ENCODE measurements around the gene NUBP2.

Gene NUBP2

DNA sequence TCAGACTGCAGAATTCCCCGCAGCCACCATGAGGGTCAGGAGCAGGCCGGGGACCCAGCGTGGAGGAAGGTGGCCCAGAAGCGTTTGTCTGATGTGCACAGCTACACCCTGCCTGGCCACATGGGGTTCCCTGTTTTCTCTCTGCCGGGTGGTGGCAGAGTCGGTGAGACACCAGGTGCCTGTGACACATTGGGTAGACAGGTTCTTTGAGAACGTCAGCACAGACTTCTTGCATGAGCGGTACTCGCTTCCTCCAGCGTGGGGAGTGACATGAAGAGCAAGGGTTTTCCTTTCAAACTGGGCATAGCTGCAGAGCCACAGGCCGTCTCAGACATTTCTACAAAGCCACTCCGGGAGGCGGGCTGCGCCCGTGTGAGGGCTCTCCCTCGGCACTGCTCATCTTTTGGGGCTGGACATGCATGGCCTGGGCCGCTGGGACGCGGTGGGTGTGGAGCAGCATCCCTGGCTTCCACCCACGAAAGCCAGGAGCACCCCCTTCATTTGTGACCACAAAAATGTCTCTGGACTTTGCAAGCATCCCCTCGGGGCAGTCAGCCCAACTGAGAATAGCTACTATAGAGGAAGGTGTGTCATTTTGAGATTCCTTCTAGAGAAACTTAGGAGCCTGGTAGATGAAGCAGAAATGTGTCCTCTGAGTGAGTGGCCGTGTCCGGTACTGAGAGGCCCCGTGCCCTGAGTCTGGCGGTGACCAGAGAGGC lies 37.4 kb upstream of the NUBP2 start:
- TF ChIP-seq EGR1 (IDR thresholded peaks at IDR 0.05), result no peak
- no peak for TF ChIP-seq FOXM1 (IDR thresholded peaks at IDR 0.05; ENCODE audit: borderline replicate concordance, low read depth)
- TF ChIP-seq, protein P1, sequence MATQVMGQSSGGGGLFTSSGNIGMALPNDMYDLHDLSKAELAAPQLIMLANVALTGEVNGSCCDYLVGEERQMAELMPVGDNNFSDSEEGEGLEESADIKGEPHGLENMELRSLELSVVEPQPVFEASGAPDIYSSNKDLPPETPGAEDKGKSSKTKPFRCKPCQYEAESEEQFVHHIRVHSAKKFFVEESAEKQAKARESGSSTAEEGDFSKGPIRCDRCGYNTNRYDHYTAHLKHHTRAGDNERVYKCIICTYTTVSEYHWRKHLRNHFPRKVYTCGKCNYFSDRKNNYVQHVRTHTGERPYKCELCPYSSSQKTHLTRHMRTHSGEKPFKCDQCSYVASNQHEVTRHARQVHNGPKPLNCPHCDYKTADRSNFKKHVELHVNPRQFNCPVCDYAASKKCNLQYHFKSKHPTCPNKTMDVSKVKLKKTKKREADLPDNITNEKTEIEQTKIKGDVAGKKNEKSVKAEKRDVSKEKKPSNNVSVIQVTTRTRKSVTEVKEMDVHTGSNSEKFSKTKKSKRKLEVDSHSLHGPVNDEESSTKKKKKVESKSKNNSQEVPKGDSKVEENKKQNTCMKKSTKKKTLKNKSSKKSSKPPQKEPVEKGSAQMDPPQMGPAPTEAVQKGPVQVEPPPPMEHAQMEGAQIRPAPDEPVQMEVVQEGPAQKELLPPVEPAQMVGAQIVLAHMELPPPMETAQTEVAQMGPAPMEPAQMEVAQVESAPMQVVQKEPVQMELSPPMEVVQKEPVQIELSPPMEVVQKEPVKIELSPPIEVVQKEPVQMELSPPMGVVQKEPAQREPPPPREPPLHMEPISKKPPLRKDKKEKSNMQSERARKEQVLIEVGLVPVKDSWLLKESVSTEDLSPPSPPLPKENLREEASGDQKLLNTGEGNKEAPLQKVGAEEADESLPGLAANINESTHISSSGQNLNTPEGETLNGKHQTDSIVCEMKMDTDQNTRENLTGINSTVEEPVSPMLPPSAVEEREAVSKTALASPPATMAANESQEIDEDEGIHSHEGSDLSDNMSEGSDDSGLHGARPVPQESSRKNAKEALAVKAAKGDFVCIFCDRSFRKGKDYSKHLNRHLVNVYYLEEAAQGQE (IDR thresholded peaks at IDR 0.05; ENCODE audit: low read depth), result no peak
- TF ChIP-seq CEBPB (IDR thresholded peaks at IDR 0.05), result no peak
- TF ChIP-seq TAF1 (IDR thresholded peaks at IDR 0.05; ENCODE audit: low read depth), result no peak
- no peak for TF ChIP-seq RAD21 (IDR thresholded peaks at IDR 0.05; ENCODE audit: low read depth)
- no peak for TF ChIP-seq YY1 (IDR thresholded peaks at IDR 0.05; ENCODE audit: low read depth)
- TF ChIP-seq, protein P2, sequence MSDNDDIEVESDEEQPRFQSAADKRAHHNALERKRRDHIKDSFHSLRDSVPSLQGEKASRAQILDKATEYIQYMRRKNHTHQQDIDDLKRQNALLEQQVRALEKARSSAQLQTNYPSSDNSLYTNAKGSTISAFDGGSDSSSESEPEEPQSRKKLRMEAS (IDR thresholded peaks at IDR 0.05), result no peak
- TF ChIP-seq TEAD4 (IDR thresholded peaks at IDR 0.05), result no peak
- TF ChIP-seq ZBTB7A (IDR thresholded peaks at IDR 0.05; ENCODE audit: low read depth), result no peak

DNA sequence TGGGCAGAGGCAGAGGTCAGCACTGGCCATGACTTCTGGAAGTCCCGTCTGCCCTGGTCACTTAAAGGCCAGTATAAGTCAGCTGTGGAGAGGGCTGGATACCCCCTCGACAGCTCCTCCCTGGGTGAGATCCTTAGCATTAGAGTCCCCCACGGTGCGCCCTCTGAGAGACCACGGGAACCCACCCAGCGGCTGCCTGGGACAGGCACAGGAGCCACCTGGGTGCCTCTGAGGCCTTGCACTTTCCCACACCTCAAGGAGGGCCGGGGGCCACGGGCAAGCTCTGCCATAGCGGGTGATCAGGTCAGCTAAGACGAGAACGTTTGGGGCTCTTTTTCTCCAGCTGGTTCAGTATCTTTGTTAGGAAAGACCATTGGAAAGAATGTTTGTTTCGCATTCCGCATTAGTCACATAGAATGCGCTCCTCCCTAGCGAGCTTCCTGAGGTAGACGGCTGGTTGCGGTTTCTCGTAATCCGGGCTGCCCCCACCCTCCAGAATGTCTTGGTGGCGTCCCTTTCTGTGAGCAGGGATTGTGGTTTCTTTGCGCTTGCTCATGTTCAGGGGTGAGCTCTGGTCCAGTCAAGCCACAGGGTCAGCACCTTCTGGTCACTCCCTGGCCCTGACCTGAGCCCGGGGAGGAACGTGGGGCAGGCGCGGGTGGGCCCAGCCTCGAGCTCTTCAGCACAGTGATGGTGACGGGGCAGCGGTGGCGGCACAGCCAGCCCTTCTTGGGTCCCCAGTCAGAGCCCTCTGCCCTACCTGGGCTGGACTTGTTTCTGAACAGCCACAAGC lies 36.7 kb upstream of the NUBP2 start:
- TF ChIP-seq, protein P1 (IDR thresholded peaks at IDR 0.05; ENCODE audit: low read depth), result no peak
- TF ChIP-seq, protein P2 (IDR thresholded peaks at IDR 0.05), result no peak

DNA sequence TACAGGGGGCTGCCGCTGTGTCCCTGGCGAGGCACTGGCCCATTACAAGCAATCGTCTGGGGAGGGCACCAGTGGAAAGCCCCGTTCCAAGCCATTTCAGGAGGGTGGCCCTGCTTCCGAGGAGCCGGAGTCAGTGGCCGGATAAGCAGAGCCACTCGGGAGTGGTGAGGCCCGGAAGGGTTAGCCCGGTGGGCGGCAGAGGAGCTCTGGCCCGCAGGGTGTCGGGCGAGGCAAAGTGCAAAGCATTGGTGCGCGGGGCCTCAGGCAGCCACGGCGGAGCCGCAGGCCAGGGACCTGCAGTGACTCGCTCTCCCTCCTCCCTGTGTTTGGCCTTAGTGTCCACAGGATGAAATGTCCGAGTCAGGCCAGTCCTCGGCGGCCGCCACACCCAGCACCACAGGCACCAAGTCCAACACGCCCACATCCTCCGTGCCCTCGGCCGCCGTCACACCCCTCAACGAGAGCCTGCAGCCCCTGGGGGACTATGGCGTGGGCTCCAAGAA lies 36.0 kb upstream of the NUBP2 start:
- TF ChIP-seq, protein P2 (IDR thresholded peaks at IDR 0.05), result no peak
- no peak for TF ChIP-seq TAF1 (IDR thresholded peaks at IDR 0.05; ENCODE audit: low read depth)
- TF ChIP-seq TEAD4 (IDR thresholded peaks at IDR 0.05), result no peak
- TF ChIP-seq RAD21 (IDR thresholded peaks at IDR 0.05; ENCODE audit: low read depth), result no peak
- TF ChIP-seq YY1 (IDR thresholded peaks at IDR 0.05; ENCODE audit: low read depth), result no peak
- TF ChIP-seq EP300 (IDR thresholded peaks at IDR 0.05; ENCODE audit: borderline replicate concordance), result no peak
- TF ChIP-seq ZBTB7A (IDR thresholded peaks at IDR 0.05; ENCODE audit: low read depth), result no peak
- no peak for TF ChIP-seq EGR1 (IDR thresholded peaks at IDR 0.05)
- TF ChIP-seq, protein P3, sequence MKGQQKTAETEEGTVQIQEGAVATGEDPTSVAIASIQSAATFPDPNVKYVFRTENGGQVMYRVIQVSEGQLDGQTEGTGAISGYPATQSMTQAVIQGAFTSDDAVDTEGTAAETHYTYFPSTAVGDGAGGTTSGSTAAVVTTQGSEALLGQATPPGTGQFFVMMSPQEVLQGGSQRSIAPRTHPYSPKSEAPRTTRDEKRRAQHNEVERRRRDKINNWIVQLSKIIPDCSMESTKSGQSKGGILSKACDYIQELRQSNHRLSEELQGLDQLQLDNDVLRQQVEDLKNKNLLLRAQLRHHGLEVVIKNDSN (IDR thresholded peaks at IDR 0.05), result no peak
- no peak for TF ChIP-seq NFIC (IDR thresholded peaks at IDR 0.05)
- no peak for TF ChIP-seq TCF12 (IDR thresholded peaks at IDR 0.05; ENCODE audit: low read depth)
- TF ChIP-seq, protein P1 (IDR thresholded peaks at IDR 0.05; ENCODE audit: low read depth), result no peak
- TF ChIP-seq CEBPB (IDR thresholded peaks at IDR 0.05), result no peak

DNA sequence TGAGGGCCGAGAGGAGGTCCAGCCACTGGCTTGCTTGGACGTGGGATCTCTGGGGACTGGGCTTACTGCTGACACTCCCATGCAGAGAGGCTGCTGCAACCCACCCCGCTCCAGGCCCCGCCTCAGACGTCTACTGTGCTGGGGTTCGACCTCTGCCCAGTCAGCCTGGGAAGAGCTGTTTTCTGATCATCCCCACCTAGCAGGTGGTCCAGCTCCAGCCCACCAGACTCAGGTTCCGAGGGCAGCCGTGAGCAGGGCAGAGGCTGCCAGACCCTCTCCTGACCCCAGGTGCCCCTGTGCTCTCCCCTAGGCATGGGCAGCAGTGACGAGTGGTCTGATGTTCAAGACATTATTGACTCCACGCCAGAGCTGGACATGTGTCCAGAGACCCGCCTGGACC lies 34.8 kb upstream of the NUBP2 start:
- TF ChIP-seq, protein P3 (IDR thresholded peaks at IDR 0.05), result no peak
- TF ChIP-seq CREB1 (IDR thresholded peaks at IDR 0.05; ENCODE audit: low read depth), result no peak
- TF ChIP-seq YY1 (IDR thresholded peaks at IDR 0.05; ENCODE audit: low read depth), result no peak
- TF ChIP-seq, protein P2 (IDR thresholded peaks at IDR 0.05), result no peak
- no peak for TF ChIP-seq TCF12 (IDR thresholded peaks at IDR 0.05; ENCODE audit: low read depth)
- TF ChIP-seq ZBTB7A (IDR thresholded peaks at IDR 0.05; ENCODE audit: low read depth), result no peak

Data from Ishikawa (cell line).